WTC11 (cell line): ENCODE measurements around the gene ITPRID2.
"Not testable (repeated sequence)": the region's sequence is repeated elsewhere in the genome, so short reads cannot be mapped to it uniquely, and the experiment has no call there.

Experiments used
- CTCF ChIP-seq: fragments of 200-600 bp; IDR thresholded peaks from 2 replicates; pipeline ENCODE4 v1.8.0; 2022; ENCODE audit warnings: antibody characterized with exemption
- E2F1 ChIP-seq: sonication (generic); formaldehyde crosslinking; IDR thresholded peaks from 2 replicates; pipeline ENCODE4 v1.8.0; 2022; ENCODE audit warnings: mild to moderate bottlenecking, missing genetic modification reagents
- ELF4 ChIP-seq: sonication (generic); formaldehyde crosslinking; IDR thresholded peaks from 2 replicates; pipeline ENCODE4 v1.8.1; 2022; ENCODE audit warnings: low read depth, mild to moderate bottlenecking, moderate library complexity, missing genetic modification reagents
- ESRRA ChIP-seq: sonication (generic); formaldehyde crosslinking; IDR thresholded peaks from 2 replicates; pipeline ENCODE4 v1.8.1; 2022; ENCODE audit warnings: mild to moderate bottlenecking, missing genetic modification reagents, borderline replicate concordance
- TEAD4 ChIP-seq: sonication (generic); formaldehyde crosslinking; IDR thresholded peaks from 2 replicates; pipeline ENCODE4 v1.8.0; 2022; ENCODE audit warnings: mild to moderate bottlenecking, missing genetic modification reagents
- ZNF263 ChIP-seq: sonication (generic); formaldehyde crosslinking; IDR thresholded peaks from 2 replicates; pipeline ENCODE4 v1.8.1; 2022; ENCODE audit warnings: low read depth, mild to moderate bottlenecking, moderate library complexity, missing genetic modification reagents
- TF ChIP-seq, protein P1 (sequence below): sonication (generic); formaldehyde crosslinking; IDR thresholded peaks from 2 replicates; pipeline ENCODE4 v1.8.0; 2022; ENCODE audit warnings: mild to moderate bottlenecking, missing genetic modification reagents
- TF ChIP-seq, protein P2 (sequence below): sonication (generic); formaldehyde crosslinking; IDR thresholded peaks from 2 replicates; pipeline ENCODE4 v1.8.1; 2023; ENCODE audit warnings: mild to moderate bottlenecking, moderate library complexity, missing genetic modification reagents

DNA sequence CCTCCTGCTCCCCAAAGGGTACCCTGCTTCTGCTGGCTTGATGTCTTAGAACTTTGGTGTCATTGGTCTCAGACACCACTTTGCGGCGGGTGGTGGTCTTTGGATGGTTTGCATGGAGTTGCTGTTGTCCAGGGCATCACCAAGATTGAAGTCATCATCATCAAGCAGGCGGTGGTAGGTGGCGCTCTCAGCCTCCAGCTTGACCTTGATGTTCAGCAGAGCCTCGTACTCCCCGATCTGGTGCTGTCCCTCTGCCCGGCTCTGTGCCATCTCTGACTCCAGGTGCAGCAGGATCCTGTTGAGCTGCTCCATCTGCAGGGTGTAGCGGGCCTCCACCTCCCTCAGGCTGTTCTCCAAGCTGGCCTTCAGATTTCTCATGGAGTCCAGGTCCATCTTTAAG, 69.6 kb downstream of the ITPRID2 start:
- TF ChIP-seq CTCF; ZNF263 (CRISPR knock-in tag); ELF4 (CRISPR knock-in tag); E2F1; ESRRA (CRISPR knock-in tag); TEAD4 (CRISPR knock-in tag): not testable (repeated sequence)
- TF ChIP-seq, protein P1, sequence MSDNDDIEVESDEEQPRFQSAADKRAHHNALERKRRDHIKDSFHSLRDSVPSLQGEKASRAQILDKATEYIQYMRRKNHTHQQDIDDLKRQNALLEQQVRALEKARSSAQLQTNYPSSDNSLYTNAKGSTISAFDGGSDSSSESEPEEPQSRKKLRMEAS (CRISPR knock-in tag), result not testable (repeated sequence)
- TF ChIP-seq, protein P2, sequence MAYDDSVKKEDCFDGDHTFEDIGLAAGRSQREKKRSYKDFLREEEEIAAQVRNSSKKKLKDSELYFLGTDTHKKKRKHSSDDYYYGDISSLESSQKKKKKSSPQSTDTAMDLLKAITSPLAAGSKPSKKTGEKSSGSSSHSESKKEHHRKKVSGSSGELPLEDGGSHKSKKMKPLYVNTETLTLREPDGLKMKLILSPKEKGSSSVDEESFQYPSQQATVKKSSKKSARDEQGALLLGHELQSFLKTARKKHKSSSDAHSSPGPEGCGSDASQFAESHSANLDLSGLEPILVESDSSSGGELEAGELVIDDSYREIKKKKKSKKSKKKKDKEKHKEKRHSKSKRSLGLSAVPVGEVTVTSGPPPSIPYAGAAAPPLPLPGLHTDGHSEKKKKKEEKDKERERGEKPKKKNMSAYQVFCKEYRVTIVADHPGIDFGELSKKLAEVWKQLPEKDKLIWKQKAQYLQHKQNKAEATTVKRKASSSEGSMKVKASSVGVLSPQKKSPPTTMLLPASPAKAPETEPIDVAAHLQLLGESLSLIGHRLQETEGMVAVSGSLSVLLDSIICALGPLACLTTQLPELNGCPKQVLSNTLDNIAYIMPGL, result not testable (repeated sequence)
